Neuron (in vitro differentiated cells): ENCODE data around the gene GSC2.

Experiments used
- H2AFZ ChIP-seq: one replicate; pipeline ENCODE4 v1.6.1; 2013; ENCODE audit warnings: low read depth, mild to moderate bottlenecking, inconsistent platforms, low read length, moderate library complexity
- H3K27me3 ChIP-seq: one replicate; pipeline ENCODE4 v1.6.1; 2013; ENCODE audit warnings: low read length; ENCODE audit not compliant: insufficient read depth
- H3K36me3 ChIP-seq: one replicate; pipeline ENCODE4 v1.6.1; 2013; ENCODE audit warnings: low read length; ENCODE audit not compliant: insufficient read depth
- H3K4me1 ChIP-seq: one replicate; pipeline ENCODE4 v1.6.1; 2013; ENCODE audit warnings: low read length; ENCODE audit not compliant: insufficient read depth
- H3K4me3 ChIP-seq: 2 replicates; pipeline ENCODE4 v1.5.1; 2013; ENCODE audit warnings: mild to moderate bottlenecking, low read length, moderate library complexity
- H3K9me3 ChIP-seq: one replicate; pipeline ENCODE4 v1.6.1; 2013; ENCODE audit warnings: low read length

The GSC2 gene

GRCh38 chr22:19122143-19122751 lies 27.8 kb downstream of the GSC2 start, which contains the start of gene DGCR2:
Gene DGCR2 (minus strand): TSS chr22:19122412. CDS start chr22:19122206, 206 bp downstream.
- Histone ChIP-seq H3K4me1 (peaks cover 22% of the 10 kb centered on the region), H3K9me3 (no peaks in the 10 kb centered on the region), H3K27me3 (no peaks in the 10 kb centered on the region), H3K4me3 (peak within 1 kb of the TSS; percentile 86), H3K36me3 (peaks cover 5% of the 10 kb centered on the region), H2AFZ (peak within 1 kb of the TSS; percentile 82)

- Histone ChIP-seq H3K36me3 (peaks cover 5% of the 10 kb centered on the region), H3K4me1 (peaks cover 22% of the 10 kb centered on the region), H3K4me3 (peak overlapping the region; percentile 86), H3K27me3 (no peaks in the 10 kb centered on the region), H2AFZ (peak overlapping the region; percentile 82), H3K9me3 (no peaks in the 10 kb centered on the region)
These were observed 28.4 kb downstream of the GSC2 start for GRCh38 chr22:19121631-19122142.

GRCh38 chr22:19120829-19121630 lies 29.1 kb downstream of the GSC2 start:
- Histone ChIP-seq H3K4me3 (peak overlapping the region; percentile 86), H3K4me1 (peaks cover 22% of the 10 kb centered on the region), H3K27me3 (no peaks in the 10 kb centered on the region), H3K36me3 (peaks cover 5% of the 10 kb centered on the region), H2AFZ (no peak overlapping the region), H3K9me3 (no peaks in the 10 kb centered on the region)

GRCh38 chr22:19119949-19120348 lies 30.1 kb downstream of the GSC2 start:
- Histone ChIP-seq H2AFZ (no peak overlapping the region), H3K4me1 (peaks cover 22% of the 10 kb centered on the region), H3K36me3 (peaks cover 5% of the 10 kb centered on the region), H3K9me3 (no peaks in the 10 kb centered on the region), H3K27me3 (no peaks in the 10 kb centered on the region), H3K4me3 (no peak overlapping the region)

- Histone ChIP-seq H3K4me3 (no peak overlapping the region), H2AFZ (no peak overlapping the region), H3K9me3 (no peaks in the 10 kb centered on the region), H3K4me1 (peaks cover 22% of the 10 kb centered on the region), H3K36me3 (peaks cover 5% of the 10 kb centered on the region), H3K27me3 (no peaks in the 10 kb centered on the region)
These were observed 31.7 kb downstream of the GSC2 start for GRCh38 chr22:19118329-19118880.

- Histone ChIP-seq H3K9me3 (no peaks in the 10 kb centered on the region), H3K36me3 (peaks cover 5% of the 10 kb centered on the region), H3K4me3 (no peak overlapping the region), H2AFZ (no peak overlapping the region), H3K27me3 (no peaks in the 10 kb centered on the region), H3K4me1 (peaks cover 16% of the 10 kb centered on the region)
These were observed 33.0 kb downstream of the GSC2 start for GRCh38 chr22:19117111-19117512.

GRCh38 chr22:19115628-19116027 lies 34.5 kb downstream of the GSC2 start:
- no peaks in the 10 kb centered on the region for H3K27me3 ChIP-seq

GRCh38 chr22:19114984-19115552 lies 35.0 kb downstream of the GSC2 start:
- Histone ChIP-seq H3K9me3 (no peaks in the 10 kb centered on the region), H3K36me3 (peaks cover 5% of the 10 kb centered on the region), H2AFZ (no peak overlapping the region), H3K27me3 (no peaks in the 10 kb centered on the region), H3K4me1 (peaks cover 3% of the 10 kb centered on the region), H3K4me3 (no peak overlapping the region)

More at GRCh38 chr22:19115628-19116027, 34.5 kb downstream of the GSC2 start:
- peaks cover 5% of the 10 kb centered on the region for H3K36me3 ChIP-seq
- no peak overlapping the region for H2AFZ ChIP-seq
- peaks cover 8% of the 10 kb centered on the region for H3K4me1 ChIP-seq
- no peaks in the 10 kb centered on the region for H3K9me3 ChIP-seq
- H3K4me3 ChIP-seq: no peak overlapping the region

- Histone ChIP-seq H3K9me3 (no peaks in the 10 kb centered on the region), H3K4me3 (no peak overlapping the region), H3K27me3 (no peaks in the 10 kb centered on the region), H2AFZ (no peak overlapping the region), H3K4me1 (no peaks in the 10 kb centered on the region), H3K36me3 (peaks cover under 1% of the 10 kb centered on the region)
These were observed 36.7 kb downstream of the GSC2 start for GRCh38 chr22:19113429-19113828.

- Histone ChIP-seq H2AFZ (no peak overlapping the region), H3K27me3 (no peaks in the 10 kb centered on the region), H3K36me3 (no peaks in the 10 kb centered on the region), H3K4me3 (no peak overlapping the region), H3K9me3 (no peaks in the 10 kb centered on the region), H3K4me1 (no peaks in the 10 kb centered on the region)
These were observed 38.5 kb downstream of the GSC2 start for GRCh38 chr22:19111584-19111983.

GRCh38 chr22:19111140-19111539 lies 39.0 kb downstream of the GSC2 start:
- Histone ChIP-seq H3K4me1 (no peaks in the 10 kb centered on the region), H2AFZ (no peak overlapping the region), H3K36me3 (no peaks in the 10 kb centered on the region), H3K9me3 (no peaks in the 10 kb centered on the region), H3K27me3 (no peaks in the 10 kb centered on the region), H3K4me3 (no peak overlapping the region)

- Histone ChIP-seq H3K36me3 (no peaks in the 10 kb centered on the region), H3K4me3 (no peak overlapping the region), H2AFZ (no peak overlapping the region), H3K9me3 (no peaks in the 10 kb centered on the region), H3K4me1 (no peaks in the 10 kb centered on the region), H3K27me3 (no peaks in the 10 kb centered on the region)
These were observed 39.4 kb downstream of the GSC2 start for GRCh38 chr22:19110646-19111045.

- Histone ChIP-seq H2AFZ (no peak overlapping the region), H3K27me3 (no peaks in the 10 kb centered on the region), H3K36me3 (no peaks in the 10 kb centered on the region), H3K9me3 (no peaks in the 10 kb centered on the region), H3K4me1 (no peaks in the 10 kb centered on the region), H3K4me3 (no peak overlapping the region)
These were observed 40.0 kb downstream of the GSC2 start for GRCh38 chr22:19110064-19110458.
